NCI-H2171 (cell line): ENCODE data around the gene FBRSL1.
A peak's percentile ranks its signal among the peaks of the same experiment; 100 is the strongest.
"Not testable (repeated sequence)": the region's sequence is repeated elsewhere in the genome, so short reads cannot be mapped to it uniquely, and the experiment has no call there.

Experiments used
- DNase-seq: peaks from one replicate; lab custom pipeline; 2025; lab: John Stamatoyannopoulos, UW

Gene FBRSL1

DNA sequence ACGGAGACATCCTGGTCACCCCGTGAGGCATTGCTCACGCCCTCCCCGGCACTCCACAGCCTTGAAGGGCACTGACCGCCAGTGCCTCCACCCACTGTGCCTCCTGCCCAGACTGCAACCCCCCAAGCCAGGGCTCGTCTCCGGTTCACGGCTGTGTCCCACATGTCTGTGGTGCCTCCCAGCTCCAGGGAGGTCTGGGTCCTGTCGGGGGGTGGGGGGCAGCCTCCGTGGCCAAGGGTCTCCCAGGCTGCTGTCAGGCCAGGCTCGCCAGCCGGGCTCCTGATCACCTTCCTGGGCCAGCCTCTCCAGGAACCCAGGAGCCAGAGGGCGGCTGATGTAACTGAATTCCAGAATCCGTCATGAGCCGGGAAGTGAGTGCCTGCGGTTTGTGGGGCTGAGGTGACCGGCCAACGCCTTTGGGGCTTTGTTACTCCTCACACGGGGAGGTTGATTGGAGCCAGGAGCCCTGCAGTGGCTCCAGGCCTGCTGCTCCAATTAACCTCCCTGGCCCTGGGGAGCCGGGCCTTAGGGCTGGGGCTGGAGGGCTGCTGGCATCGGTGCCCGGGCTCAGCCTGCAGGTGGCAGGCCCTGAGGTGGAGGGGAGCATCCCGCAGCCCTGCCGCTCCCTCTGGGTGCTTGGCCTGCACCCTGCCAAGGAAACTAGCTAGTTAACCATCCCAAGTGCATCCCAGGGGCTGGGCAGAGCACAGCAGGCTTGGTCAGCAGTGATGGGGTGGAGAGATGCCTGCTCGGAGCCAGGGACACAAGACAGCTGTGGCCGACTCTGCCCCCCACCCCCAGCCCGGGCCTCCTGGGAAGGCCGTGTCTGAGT lies 36.4 kb upstream of the FBRSL1 start:
- DNase-seq, result no peak

DNA sequence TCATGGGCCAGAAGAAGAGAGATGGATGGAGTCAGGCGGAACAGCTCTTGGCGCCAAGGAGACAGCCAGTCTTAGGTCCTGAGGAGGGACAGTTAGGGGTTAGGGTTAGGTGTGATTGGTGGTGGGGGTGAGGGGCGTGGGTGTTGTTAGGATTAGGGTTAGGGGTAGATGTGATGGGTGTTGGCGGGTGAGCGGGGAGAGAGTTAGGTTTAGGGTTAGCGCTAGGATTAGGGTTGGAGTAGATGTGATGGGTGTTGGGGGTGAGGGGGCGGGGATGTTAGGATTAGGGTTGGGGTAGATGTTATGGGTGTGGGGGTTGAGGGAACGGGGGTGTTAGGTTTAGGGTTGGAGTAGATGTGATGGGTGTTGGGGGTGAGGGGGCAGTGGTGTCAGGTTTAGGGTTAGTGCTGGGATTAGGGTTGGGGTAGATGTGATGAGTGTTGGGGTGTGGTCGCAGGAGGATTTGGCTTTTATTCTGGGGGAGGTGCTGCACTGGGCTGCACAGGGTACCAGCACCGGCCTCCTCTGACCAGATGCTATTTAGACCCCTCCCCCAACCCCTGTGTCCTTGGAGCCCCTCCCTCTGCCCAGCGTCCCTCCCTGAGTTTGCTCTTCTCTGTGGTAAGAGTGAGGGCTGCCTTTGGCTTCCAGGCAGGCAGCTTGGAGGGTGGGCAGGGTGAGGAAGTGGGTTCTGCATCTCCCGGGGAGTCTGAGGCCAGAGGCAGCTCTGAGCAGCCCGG lies 35.6 kb upstream of the FBRSL1 start:
- DNase-seq, result no peak

DNA sequence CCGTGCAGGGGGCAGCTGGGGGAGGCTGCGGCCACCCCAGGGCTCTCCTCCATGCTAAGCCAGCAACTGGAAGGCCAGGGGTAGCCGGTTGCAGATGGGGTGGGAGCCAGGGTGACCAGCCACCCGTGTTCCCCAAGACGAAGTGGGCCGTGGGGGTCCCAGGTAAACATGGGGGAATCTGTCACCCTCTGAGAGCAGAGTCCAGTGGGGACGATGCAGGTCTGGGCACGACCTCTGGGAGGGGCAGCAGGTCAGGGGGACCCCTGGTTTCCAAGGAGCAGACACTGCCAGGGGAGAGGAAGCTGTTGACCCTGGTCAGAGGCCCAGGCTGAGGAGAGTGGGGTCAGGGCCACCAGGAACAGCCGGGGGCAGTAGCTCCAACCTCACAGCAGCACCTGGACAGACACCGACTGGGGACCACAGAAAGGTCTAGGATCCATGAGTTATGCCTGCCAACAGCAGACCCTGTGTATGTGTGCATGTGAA lies 35.0 kb upstream of the FBRSL1 start:
- DNase-seq, result no peak

DNA sequence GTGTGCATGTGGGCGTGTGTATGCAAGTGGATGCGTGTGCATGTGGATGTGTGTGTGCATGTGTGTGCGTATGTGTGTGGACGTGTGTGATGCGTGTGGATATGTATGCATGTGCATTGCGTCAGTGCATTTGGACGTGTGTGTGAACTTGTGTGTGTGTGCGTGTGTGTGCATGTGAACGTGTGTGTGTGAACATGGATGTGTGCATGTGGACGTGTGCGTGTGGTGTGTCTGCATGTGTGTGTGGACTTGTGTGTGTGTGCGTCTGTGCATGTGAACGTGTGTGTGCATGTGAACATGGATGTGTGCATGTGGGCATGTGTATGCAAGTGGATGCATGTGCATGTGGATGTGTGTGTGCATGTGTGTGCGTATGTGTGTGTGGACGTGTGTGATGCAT lies 34.4 kb upstream of the FBRSL1 start:
- no peak for DNase-seq

DNA sequence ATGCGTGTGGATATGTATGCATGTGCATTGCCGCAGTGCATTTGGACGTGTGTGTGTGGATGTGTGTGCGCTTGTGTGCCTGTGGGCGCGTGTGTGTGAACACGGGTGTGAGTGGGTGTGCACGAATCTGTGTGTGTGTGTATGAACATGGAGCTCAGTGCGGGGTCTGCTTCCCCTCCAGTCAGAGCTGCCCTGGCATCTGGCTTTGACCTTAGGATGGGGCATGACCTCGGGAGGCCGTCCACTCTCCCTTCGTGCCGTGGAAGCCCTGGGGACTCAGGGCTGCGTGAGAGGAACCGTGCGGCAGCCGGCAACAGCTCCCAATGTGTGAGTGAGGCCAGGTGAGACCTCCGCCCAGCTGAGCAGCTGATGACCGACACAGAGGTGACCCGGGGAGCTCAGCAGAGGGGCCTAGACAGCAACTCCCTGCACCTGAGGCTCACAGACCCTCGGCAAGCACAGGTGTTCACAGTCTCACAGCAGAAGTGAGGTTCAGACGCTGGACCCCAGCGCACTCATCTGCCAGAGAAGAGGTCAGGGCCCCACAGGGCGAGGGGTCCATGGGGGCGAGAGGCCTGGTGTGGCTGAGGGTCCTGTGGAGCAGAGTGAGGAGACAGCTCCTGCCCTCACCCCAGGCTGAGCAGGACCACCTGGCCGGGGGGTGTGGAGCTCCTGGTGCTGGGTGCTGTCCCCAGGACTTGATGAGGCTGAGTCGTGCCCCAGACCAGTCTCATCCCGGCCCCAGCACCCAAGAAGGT lies 33.6 kb upstream of the FBRSL1 start:
- no peak for DNase-seq

DNA sequence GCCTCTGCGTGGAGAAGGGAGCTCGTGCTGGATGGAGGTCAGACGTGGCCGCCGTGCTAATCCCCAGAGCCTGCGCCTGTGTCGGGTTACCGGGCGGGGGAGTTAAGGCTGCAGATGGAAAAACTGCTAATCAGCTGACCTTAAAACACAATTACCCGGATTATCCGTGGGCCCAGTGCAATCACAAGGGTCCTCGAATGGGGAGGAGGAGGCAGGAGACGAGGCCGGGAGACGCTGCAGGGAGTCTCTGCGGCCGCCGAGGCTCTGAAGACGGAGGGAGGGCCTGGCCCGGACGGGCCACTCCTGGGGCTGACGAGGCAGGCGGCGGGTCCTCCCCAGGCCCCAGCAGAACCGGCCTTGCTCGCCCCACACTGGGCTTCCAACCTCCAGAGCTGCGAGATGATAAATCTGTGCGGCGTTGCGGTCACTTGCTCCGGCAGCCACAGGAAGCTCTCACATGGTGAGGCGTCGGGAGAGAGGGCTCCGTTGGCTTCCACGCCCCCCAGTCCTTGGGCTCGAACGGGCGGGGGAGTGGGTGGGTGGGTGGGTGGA lies 32.9 kb upstream of the FBRSL1 start:
- DNase-seq, result no peak

DNA sequence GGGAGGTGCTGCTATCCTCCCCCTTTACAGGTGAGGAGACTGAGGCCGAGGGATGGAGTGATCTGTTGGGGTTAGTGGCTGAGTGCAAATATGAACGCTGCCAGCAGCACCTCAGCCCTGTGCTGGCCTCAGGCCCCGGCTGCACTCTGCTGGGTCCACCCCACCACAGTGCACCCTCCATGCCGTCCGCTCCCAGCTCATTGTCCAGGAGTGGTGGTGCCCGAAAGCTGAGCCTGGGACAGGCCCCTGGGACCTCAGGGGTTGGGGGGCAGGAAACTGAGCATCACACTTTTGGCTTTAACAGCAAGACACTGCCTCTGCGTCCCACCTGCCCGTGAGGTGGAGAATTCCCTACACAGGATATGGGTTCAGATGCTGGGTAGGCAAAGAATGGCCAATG lies 31.5 kb upstream of the FBRSL1 start:
- DNase-seq, result no peak

DNA sequence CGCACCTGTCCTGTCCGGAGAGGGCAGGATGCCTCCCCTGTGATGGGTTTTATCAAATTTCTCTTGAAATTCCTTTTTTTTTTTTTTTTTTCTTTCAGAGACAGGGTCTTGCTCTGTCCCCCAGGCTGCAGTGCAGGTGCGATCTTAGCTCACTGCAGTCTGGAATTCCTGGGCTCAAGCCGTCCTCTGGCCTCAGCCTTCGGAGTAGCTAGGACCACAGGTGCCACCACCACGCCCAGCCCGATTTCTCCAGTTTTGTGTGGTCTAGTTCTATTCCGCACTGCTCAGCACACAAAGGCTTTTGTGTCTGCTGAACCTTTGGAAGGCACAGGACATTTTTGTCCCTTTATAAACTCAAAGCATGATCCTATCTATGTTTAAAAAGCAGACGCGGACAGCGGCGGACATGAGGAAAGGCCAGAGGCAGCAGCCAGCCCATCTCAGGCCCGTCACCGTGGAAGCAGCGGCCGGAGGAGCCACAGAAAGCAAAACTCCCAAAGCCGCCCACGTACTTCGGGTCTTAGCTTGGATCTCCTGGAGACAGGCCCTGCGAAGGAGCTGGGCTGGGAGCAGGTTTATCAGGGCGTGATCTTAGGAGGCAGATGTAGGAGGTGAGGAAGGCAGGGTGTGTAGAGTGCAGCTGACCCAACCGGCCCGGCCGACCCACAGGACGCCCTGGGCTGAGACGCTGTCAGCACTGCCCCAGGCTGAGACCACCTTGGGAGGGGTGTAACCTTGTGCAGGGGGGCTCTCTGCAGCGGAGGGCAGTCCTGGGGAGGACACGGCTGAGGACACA lies 30.9 kb upstream of the FBRSL1 start:
- no peak for DNase-seq

DNA sequence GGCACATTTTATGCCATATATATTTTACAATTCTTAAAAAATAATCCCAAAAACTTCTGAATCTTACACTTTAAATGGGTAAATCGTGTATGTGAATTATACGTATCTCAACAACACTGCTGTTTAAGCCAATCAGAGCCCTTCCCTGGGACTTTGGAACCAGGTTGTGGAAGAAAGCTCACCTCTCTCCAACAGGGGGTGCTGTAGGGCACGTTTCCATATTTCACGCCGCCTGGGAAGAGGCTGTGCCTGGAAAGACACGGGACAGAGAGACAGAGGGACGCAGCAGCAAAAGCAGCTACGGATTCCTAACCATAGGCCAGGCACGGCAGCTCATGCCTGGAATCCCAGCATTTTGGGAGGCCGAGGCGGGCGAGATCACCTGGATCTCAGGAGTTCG lies 29.4 kb upstream of the FBRSL1 start:
- DNase-seq, result no peak

DNA sequence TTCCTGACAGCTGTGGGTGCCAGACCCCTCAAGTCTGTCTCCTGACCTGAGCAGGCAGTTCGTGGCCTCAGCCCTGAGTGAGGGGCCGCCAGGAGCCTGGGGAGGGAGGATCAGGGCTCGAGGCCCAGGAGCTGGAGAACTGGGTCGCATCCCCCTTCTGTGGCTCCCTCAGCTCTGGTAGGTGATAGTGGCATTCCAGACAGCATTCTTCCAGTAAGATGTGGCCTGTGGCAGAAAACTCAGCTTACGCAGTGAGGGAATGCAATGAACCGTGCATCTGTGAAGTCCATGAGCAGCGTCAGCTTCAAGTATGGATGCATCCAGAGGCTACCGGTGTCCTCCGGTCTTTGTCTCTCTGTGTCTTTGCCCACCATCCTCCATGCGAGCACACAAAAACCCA lies 28.4 kb upstream of the FBRSL1 start:
- DNase-seq, result no peak

DNA sequence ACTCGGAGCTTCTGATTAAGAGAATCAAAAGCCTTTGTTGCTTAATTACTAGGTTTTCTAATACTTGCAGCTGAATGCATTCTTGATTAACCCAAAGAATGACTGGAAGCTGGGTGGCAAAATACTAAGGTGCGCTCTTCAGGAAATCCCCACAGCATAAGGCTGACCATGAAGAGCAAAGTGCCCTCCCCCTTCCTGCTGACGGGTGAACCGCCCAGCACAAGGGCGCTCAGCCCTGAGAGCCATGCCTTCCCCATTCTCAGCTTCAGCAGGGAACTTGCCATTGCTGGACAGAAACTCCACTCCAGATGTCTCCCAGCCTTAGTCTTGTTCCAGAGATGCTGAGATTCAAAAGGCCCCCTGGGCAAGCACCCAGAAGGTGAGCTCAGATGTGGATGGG lies 27.2 kb upstream of the FBRSL1 start:
- DNase-seq, result no peak

DNA sequence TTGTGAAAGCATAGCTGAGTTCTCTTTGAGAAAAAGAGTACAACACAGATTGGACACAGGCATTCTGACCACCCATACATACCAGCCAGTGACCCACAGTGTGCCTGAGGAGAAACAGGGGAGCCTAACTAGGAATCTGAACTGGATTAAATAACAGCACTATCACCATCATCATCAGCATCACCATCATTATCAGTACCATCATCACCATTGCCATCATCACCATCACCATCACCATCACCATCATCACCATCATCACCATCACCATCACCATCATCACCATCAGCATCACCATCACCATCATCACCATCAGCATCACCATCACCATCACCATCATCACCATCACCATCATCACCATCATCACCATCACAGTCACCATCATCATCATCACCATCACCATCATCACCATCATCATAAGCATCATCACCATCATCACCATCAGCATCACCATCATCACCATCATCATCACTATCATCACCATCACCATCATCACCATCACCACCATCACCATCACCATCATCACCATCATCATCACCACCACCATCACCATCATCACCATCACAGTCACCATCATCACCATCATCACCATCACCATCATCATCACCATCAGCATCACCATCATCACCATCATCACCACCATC lies 26.5 kb upstream of the FBRSL1 start:
- DNase-seq, result not testable (repeated sequence)

DNA sequence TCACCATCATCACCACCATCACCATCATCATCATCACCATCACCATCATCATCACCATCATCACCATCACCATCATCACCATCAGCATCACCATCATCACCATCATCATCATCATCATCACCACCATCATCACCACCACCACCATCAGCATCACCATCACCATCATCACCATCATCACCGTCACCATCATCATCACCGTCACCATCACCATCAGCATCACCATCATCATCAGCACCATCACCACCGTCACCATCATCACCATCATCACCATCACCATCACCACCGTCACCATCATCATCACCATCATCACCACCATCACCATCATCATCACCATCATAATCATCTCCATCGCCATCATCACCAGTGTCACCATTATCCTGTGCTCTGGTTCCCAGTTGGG lies 25.6 kb upstream of the FBRSL1 start:
- not testable (repeated sequence) for DNase-seq

DNA sequence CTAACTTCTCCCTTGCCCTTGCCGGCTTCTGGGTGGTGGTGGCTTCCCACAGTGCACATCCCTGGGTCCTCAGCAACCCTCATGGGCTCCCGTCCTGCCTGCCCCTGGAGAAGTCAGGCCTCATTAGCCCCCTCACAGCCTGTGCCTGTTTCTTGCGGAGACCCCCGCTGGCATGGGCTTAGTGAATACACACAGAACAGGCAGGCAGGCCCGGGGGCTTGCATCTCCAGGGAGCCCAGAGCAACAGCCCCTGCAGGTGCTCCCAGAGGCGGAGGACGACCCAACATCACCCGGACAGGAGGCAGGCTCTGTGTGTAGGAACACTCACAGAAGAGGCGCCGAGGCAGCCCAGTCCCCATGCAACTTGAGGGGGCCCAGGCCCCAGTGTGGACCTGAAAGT lies 25.1 kb upstream of the FBRSL1 start:
- no peak for DNase-seq

DNA sequence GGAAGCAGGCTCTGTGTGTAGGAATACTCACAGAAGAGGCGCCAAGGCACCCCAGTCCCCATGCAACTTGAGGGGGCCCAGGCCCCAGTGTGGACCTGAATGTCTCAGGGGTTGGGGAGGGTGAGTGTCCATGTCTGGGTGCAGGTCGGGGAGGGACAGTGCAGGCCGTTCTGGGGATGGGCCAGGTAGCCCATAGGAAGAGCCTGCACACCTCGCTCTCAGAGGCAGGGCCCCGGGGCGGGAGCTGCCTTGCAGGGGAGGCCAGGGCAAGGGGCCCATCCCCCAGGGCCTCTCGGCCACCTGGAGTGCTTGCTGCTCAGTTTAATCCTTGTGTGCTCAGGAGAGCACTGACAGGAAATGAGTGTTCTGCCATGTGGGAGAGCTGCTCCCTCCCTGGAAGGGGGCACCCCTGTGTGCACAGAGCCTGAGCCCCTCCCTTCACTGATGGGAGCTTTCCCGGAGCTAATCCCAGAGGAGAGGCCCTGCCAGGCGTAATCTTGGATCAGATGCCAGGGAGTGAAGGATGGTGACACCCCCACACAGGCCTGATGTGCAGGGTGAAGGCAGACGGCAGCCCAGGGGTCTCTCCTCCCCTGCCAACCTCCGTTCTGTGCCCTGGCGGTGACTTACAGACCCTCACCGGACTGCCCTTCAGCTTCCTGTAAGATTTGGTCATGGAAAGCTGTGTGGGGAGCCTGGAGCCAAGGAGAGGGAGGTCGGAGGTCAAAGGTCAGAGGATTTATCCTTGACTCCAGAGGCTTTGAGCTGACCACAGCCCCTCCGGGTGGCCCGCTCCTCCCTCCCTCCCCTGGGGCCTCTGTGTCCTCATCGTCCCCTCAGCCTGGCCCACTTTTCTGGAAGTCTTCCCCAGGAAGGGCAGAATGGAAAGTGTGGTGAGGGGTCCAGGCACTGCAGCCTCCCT lies 24.4 kb upstream of the FBRSL1 start:
- peak; percentile 63 for DNase-seq

DNA sequence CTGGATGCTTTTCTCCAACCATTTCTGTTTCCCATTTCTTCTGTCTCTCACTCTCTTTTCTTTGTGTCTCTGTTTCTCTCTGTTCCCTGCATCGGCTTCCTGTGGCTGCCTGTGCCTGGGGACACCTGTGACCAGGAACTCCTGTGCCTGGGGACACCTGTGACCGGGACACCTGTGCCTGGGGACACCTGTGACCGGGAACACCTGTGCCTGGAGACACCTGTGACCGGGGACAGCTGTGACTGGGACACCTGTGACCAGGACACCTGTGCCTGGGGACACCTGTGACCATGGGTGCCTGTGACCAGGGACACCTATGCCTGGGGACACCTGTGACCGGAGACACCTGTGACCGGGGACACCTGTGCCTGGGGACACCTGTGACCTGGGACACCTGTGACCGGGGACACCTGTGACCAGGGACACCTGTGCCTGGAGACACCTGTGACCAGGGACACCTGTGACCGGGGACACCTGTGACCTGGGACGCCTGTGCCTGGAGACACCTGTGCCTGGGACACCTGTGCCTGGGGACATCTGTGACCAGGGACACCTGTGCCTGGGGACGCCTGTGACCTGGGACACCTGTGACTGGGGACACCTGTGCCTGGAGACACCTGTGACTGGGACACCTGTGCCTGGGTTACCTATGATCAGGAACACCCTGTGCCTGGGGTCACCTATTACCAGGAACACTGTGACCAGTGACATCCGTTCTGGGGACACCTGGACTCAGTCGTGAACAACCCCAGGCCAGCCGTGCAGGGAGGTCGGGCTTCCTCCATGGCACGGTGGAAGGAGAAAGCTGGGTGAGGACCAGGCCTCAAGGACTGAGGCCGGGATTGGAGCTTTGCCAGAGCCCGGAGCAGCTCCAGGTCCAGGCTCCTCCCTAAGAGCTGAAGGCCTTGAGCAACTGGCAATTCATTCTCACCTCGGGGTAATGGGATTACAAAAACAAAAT lies 23.4 kb upstream of the FBRSL1 start:
- DNase-seq, result no peak

DNA sequence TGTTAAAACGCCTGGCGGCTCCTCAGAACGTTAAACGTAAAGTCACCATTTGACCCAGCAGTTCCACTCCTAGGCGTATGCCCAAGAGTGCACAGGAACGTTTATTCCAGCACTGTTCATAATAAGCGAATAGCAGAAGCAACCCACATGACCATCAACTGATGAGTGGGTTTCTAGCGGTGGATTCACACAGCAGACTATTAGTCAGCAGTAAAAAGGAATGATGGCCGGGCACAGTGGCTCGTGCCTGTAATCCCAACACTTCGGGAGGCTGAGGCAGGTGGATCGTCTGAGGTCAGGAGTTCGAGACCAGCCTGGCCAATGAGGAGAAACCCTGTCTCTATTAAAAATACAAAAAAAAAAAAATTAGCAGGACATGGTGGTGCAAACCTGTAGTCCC lies 22.4 kb upstream of the FBRSL1 start:
- no peak for DNase-seq

DNA sequence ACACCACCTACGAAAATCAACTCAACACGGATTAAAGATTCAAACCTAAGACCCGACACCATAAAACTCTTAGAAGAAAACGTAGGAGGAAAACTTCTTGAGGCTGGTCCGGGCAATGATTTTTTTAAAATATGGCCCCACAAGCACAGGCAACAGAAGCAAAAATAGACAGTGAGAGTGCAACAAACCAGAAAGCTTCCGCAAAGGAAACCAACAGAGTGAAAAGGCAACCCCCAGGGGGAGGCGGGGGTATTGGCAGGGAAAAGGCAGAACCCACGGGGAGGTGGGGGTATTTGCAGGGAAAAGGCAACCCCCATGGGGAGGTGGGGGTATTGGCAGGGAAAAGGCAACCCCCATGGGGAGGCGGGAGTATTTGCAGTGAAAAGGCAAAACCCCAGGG lies 20.5 kb upstream of the FBRSL1 start:
- DNase-seq, result no peak

DNA sequence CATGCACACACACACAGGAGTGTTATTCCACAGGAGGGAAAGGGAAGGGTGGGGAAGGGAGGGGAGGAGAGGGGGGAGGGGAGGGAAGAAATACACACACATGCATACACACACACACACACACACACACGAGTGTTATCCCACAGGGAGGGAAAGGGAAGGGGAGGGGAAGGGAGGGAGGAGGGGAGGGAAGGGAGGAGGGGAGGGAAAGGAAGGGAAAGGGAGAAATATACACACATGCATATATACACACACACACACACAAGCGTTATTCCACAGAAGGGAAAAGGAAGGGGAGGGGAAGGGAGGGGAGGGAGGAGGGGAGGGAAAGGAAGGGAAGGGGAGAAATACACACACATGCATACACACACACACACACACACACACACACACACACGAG lies 19.6 kb upstream of the FBRSL1 start:
- no peak for DNase-seq
